A549 (cell line): Measurements from ENCODE around the gene FAM9B. TPM values are rescaled to one million over a fixed set of nuclear protein-coding genes. Genes with fewer than 3 reads are reported as not detected.

Experiments used
- ATAC-seq, 2 experiments: fragments of 200-7000 bp in 1 of 2; fragments of >200 bp in 1 of 2; cut with Nextera tagmentation in 1 of 2; cut with Tn5 transposase in 1 of 2; 3 replicates each; pipeline versions ENCODE4 v1.8.0 to v1.9.1; 2018 to 2020; ENCODE audit warnings: mild to moderate bottlenecking in 1 of 2, moderate library complexity in 1 of 2
- CTCF ChIA-PET: fragments of 300-600 bp; sonication (Branson Sonifier 250); formaldehyde crosslinking; extraction: SDS; loops from one replicate; lab custom pipeline; 2021; ENCODE audit warnings: antibody characterized with exemption, inconsistent platforms; lab: Yijun Ruan, JAX
- POLR2A ChIA-PET: fragments of 350-600 bp; formaldehyde crosslinking; extraction: SDS; loops from one replicate; lab custom pipeline; 2021; ENCODE audit warnings: antibody characterized with exemption, inconsistent platforms; lab: Yijun Ruan, JAX
- DNase-seq, 2 experiments: peaks; one replicate each; pipeline versions ENCODE4 v3.0.0 to v3.0.0-alpha.2; 2011 to 2016; ENCODE audit warnings: low read depth in 1 of 2, low spot score in 1 of 2
- FAIRE-seq: peaks from 2 replicates; lab custom pipeline; 2011; peaks lifted over from hg19 to GRCh38; lab: Jason Lieb, UNC
- H3K27ac ChIP-seq, 2 experiments: fragments of >200 bp; sonication (Bioruptor Twin); formaldehyde crosslinking; 3 replicates each; pipeline ENCODE4 v1.5.1; 2016 to 2017
- H3K4me1 ChIP-seq: fragments of >200 bp; sonication (Bioruptor Twin); formaldehyde crosslinking; 3 replicates; pipeline ENCODE4 v1.6.1; 2016
- H3K4me2 ChIP-seq: fragments of >200 bp; sonication (Bioruptor Twin); formaldehyde crosslinking; 3 replicates; pipeline ENCODE4 v1.6.1; 2016
- H3K4me3 ChIP-seq: fragments of >200 bp; sonication (Bioruptor Twin); formaldehyde crosslinking; 3 replicates; pipeline ENCODE4 v1.5.1; 2016
- H3K9me3 ChIP-seq: fragments of >200 bp; sonication (Bioruptor Twin); formaldehyde crosslinking; 3 replicates; pipeline ENCODE4 v1.6.1; 2016
- CBX8 ChIP-seq: fragments of 200-600 bp; sonication (generic); IDR thresholded peaks from 2 replicates; pipeline ENCODE4 v1.6.1; 2016
- CEBPB ChIP-seq, 2 experiments: fragments of >200 bp in 1 of 2; sonication (Bioruptor Twin) in 1 of 2; formaldehyde crosslinking in 1 of 2; IDR thresholded peaks; 2 replicates each; pipeline ENCODE4 v1.6.1; 2012 to 2016
- CHD4 ChIP-seq: fragments of 200-600 bp; sonication (generic); IDR thresholded peaks from 2 replicates; pipeline ENCODE4 v1.6.1; 2016; ENCODE audit warnings: antibody characterized with exemption, mild to moderate bottlenecking, borderline replicate concordance
- ESRRA ChIP-seq: fragments of 150-350 bp; IDR thresholded peaks from 2 replicates; pipeline ENCODE4 v1.6.1; 2014; ENCODE audit warnings: mild to moderate bottlenecking, low read length, borderline replicate concordance
- FOSB ChIP-seq: fragments of 250-450 bp; sonication (Bioruptor Pico); IDR thresholded peaks from 2 replicates; pipeline ENCODE4 v1.5.0; 2020; ENCODE audit warnings: mild to moderate bottlenecking, moderate library complexity
- HOXB13 ChIP-seq: fragments of 250-450 bp; sonication (Bioruptor Pico); IDR thresholded peaks from 2 replicates; pipeline ENCODE4 v1.5.0; 2020; ENCODE audit warnings: low read depth, mild to moderate bottlenecking, moderate library complexity
- KDM5A ChIP-seq: fragments of 200-600 bp; sonication (generic); IDR thresholded peaks from 2 replicates; pipeline ENCODE4 v1.6.1; 2016; ENCODE audit warnings: antibody characterized with exemption, mild to moderate bottlenecking
- MAFK ChIP-seq: fragments of 450-650 bp; IDR thresholded peaks from 2 replicates; pipeline ENCODE4 v1.6.1; 2014; ENCODE audit not compliant: partially characterized antibody
- MAZ ChIP-seq: fragments of 150-350 bp; IDR thresholded peaks from 2 replicates; pipeline ENCODE4 v1.6.1; 2014; ENCODE audit warnings: antibody characterized with exemption, low read depth, low read length, borderline replicate concordance
- MYC ChIP-seq: IDR thresholded peaks from 2 replicates; pipeline ENCODE4 v1.6.1; 2012; ENCODE audit warnings: mild to moderate bottlenecking, inconsistent platforms, low read length, improper control_type of control experiment, borderline replicate concordance
- POLR2A ChIP-seq: IDR thresholded peaks from 2 replicates; pipeline ENCODE4 v1.6.1; 2012; ENCODE audit warnings: mild to moderate bottlenecking, low read length
- POLR2AphosphoS2 ChIP-seq: conservative IDR thresholded peaks from 2 replicates; pipeline ENCODE4 v1.6.1; 2012; ENCODE audit warnings: low read length, improper control_type of control experiment, inconsistent platforms
- RAD21 ChIP-seq, 2 experiments: fragments of >200 bp in 1 of 2; sonication (Bioruptor Twin) in 1 of 2; formaldehyde crosslinking in 1 of 2; IDR thresholded peaks in 1 of 2; conservative IDR thresholded peaks in 1 of 2; 2 replicates in 1 of 2; 3 replicates in 1 of 2; pipeline ENCODE4 v1.6.1; 2012 to 2018; ENCODE audit warnings: inconsistent platforms in 1 of 2
- ZC3H11A ChIP-seq: fragments of 450-650 bp; IDR thresholded peaks from 2 replicates; pipeline ENCODE4 v1.6.1; 2014; ENCODE audit warnings: antibody characterized with exemption, mild to moderate bottlenecking
- ZSCAN20 ChIP-seq: fragments of 250-450 bp; sonication (Bioruptor Pico); IDR thresholded peaks from 2 replicates; pipeline ENCODE4 v1.8.0; 2022; ENCODE audit warnings: mild to moderate bottlenecking, moderate library complexity
- WGBS: methylation state at CpG from one replicate; pipeline ENCODE4 v1.1.6; 2017; ENCODE audit errors: missing lambda C conversion rate; 5-methylcytosine and 5-hydroxymethylcytosine counted together
- polyA minus RNA-seq: library from RNA; depleted of rRNA, polyadenylated mRNA; stranded (reverse); fragments of >200 nt; gene quantifications from 2 replicates; pipeline ENCODE4 v1.2.3, GENCODE V29; 2011; rRNA and poly(A)+ RNA removed
- polyA plus RNA-seq, 4 experiments: library from polyadenylated mRNA; depleted of rRNA in 3 of 4; stranded (reverse); fragments of >200 nt; fragmentation: RNase III in 1 of 4; extraction: RNeasy Plus Mini Kit Qiagen cat#74134 plus additional on column Dnase treatment in 1 of 4; gene quantifications; 2 replicates in 3 of 4; 3 replicates in 1 of 4; pipeline ENCODE4 v1.2.3, GENCODE V29; 2011 to 2017
- TF ChIP-seq, protein P1 (sequence below): fragments of 250-450 bp; sonication (Bioruptor Pico); IDR thresholded peaks from 2 replicates; pipeline ENCODE4 v1.5.0; 2020; ENCODE audit warnings: low read depth, mild to moderate bottlenecking, moderate library complexity
- TF ChIP-seq, protein P2 (sequence below): fragments of >200 bp; sonication (Bioruptor Twin); formaldehyde crosslinking; IDR thresholded peaks from 3 replicates; pipeline ENCODE4 v1.6.1; 2016
- TF ChIP-seq, protein P3 (sequence below): fragments of >200 bp; sonication (Bioruptor Twin); formaldehyde crosslinking; IDR thresholded peaks from 3 replicates; pipeline ENCODE4 v1.5.1; 2016
- TF ChIP-seq, protein P4 (sequence below): fragments of 450-650 bp; IDR thresholded peaks from 2 replicates; pipeline ENCODE4 v1.6.1; 2014; ENCODE audit warnings: antibody characterized with exemption
- TF ChIP-seq, protein P5 (sequence below): fragments of 250-450 bp; sonication (Bioruptor Pico); IDR thresholded peaks from 2 replicates; pipeline ENCODE4 v1.5.0; 2021; ENCODE audit warnings: mild to moderate bottlenecking, moderate library complexity, borderline replicate concordance

Gene FAM9B
- polyA plus RNA-seq (2011; rRNA removed): not detected in 2 replicates
- 0.03 TPM in 1 of 2 replicates, not detected in the other for polyA plus RNA-seq (2012; cell fraction: cytosol; rRNA removed)
- not detected in 2 replicates for polyA plus RNA-seq (2012; cell fraction: nucleus; rRNA removed)
- not detected in 3 replicates for polyA plus RNA-seq (2017; fragmentation: RNase III; extraction: RNeasy Plus Mini Kit Qiagen cat#74134 plus additional on column Dnase treatment)
- not detected in 2 replicates for polyA minus RNA-seq

DNA sequence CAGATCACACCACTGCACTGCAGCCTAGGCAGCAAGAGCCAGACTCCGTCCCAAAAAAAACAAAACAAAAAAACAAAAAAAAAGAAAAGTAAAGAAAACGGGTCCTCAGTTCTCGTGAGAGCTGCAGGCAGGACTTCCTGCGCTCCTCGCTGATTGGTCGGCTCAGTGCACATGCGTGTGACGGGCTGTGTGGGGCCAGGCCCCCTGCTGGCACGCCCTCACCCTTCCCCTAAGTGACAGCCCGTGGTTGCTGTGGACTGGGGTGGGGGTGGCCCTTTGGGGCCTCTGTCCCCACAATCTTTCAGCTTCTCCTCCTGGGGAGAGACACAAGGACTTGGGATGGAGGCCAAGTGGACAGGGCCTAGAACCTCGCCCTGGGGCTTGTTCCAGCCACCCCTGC lies at the start of gene FAM9B:
TSS of gene FAM9B (minus strand) at position 139 of the 400 bp plus-strand sequence. CDS start 1,141 bp downstream, outside the sequence.
- Histone ChIP-seq H3K27ac (no peak within 1 kb of the TSS), H3K4me3 (no peak within 1 kb of the TSS), H3K9me3 (no peaks in the 10 kb centered on the region), H3K4me2 (no peak within 1 kb of the TSS), H3K4me1 (no peaks in the 10 kb centered on the region)
- ChIA-PET POLR2A (no interaction called here), CTCF (interaction anchor here (0.6 to 0.9 kb wide), 2 partner anchors 127 to 707 kb away, joined by 3 to 4 read pairs; no protein-coding TSS in a partner anchor)
- 77% methylated on average over 11 of the region's 11 CpGs for WGBS
- TF ChIP-seq, protein P1, sequence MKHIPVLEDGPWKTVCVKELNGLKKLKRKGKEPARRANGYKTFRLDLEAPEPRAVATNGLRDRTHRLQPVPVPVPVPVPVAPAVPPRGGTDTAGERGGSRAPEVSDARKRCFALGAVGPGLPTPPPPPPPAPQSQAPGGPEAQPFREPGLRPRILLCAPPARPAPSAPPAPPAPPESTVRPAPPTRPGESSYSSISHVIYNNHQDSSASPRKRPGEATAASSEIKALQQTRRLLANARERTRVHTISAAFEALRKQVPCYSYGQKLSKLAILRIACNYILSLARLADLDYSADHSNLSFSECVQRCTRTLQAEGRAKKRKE (CRISPR knock-in tag): no peak
- no peak for TF ChIP-seq MAFK
- TF ChIP-seq CEBPB (IDR thresholded peaks at IDR 0.05): no peak
- TF ChIP-seq CHD4: no peak
- no peak for TF ChIP-seq ESRRA
- TF ChIP-seq, protein P2, sequence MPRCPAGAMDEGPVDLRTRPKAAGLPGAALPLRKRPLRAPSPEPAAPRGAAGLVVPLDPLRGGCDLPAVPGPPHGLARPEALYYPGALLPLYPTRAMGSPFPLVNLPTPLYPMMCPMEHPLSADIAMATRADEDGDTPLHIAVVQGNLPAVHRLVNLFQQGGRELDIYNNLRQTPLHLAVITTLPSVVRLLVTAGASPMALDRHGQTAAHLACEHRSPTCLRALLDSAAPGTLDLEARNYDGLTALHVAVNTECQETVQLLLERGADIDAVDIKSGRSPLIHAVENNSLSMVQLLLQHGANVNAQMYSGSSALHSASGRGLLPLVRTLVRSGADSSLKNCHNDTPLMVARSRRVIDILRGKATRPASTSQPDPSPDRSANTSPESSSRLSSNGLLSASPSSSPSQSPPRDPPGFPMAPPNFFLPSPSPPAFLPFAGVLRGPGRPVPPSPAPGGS: no peak
- no peak for TF ChIP-seq MYC
- no peak for FAIRE-seq
- ATAC-seq: no peak
- DNase-seq: no peak

DNA sequence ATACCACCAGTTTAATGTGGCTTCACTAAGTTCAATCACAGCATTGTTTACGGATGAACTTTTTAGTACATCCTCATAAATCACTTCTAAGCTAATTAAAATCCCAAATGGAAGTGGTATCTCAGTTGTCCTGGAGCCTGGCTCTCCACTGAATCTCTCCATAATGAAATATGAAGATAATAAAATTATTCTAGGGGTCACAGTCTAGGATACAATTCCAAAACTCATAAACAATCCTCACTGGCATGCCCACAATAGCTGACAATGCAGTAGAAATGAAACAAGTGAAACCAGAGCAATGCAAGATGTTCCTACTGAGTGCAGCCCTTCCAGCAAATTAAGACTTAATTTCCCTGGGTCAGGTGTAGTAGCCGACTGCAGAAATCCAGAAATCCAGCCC lies 47.3 kb upstream of the FAM9B start:
- ChIA-PET CTCF (no interaction called here), POLR2A (no interaction called here)
- Histone ChIP-seq H3K4me1 (no peaks in the 10 kb centered on the region), H3K9me3 (no peaks in the 10 kb centered on the region), H3K27ac (no peak overlapping the region), H3K4me2 (no peak overlapping the region), H3K4me3 (no peak overlapping the region)
- TF ChIP-seq POLR2A (no peak), MAZ (no peak), KDM5A (no peak), HOXB13 (CRISPR knock-in tag) (no peak), RAD21 (conservative IDR thresholded peaks at IDR 0.05 in 1 of 2, IDR thresholded peaks at IDR 0.05 in 1 of 2) (no peak)
- TF ChIP-seq, protein P3, sequence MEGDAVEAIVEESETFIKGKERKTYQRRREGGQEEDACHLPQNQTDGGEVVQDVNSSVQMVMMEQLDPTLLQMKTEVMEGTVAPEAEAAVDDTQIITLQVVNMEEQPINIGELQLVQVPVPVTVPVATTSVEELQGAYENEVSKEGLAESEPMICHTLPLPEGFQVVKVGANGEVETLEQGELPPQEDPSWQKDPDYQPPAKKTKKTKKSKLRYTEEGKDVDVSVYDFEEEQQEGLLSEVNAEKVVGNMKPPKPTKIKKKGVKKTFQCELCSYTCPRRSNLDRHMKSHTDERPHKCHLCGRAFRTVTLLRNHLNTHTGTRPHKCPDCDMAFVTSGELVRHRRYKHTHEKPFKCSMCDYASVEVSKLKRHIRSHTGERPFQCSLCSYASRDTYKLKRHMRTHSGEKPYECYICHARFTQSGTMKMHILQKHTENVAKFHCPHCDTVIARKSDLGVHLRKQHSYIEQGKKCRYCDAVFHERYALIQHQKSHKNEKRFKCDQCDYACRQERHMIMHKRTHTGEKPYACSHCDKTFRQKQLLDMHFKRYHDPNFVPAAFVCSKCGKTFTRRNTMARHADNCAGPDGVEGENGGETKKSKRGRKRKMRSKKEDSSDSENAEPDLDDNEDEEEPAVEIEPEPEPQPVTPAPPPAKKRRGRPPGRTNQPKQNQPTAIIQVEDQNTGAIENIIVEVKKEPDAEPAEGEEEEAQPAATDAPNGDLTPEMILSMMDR: no peak
- TF ChIP-seq, protein P4, sequence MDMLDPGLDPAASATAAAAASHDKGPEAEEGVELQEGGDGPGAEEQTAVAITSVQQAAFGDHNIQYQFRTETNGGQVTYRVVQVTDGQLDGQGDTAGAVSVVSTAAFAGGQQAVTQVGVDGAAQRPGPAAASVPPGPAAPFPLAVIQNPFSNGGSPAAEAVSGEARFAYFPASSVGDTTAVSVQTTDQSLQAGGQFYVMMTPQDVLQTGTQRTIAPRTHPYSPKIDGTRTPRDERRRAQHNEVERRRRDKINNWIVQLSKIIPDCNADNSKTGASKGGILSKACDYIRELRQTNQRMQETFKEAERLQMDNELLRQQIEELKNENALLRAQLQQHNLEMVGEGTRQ: no peak
- TF ChIP-seq, protein P1 (CRISPR knock-in tag): no peak
- ATAC-seq (no peak), FAIRE-seq (no peak), DNase-seq (no peak)
- 13% methylated on average over 2 of the region's 2 CpGs for WGBS

DNA sequence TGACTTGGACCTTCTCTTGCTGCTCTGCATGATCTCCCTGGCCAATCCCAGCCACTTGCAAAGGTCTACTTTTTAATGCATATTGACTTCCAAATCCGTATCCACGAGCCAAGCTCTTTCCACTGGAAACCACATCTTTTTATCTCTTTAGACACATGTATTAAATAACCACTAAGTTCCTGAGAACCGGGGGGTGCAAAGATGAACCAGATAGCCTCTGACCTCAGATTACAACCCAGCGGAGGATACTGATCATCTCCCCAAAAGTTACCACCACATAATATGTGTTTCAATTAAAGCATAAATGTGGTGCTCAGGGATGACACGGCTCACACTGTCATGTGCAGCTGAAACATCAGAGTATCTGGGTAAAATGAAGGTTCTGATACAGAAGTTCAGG lies 40.4 kb upstream of the FAM9B start:
- no peak for DNase-seq
- POLR2A ChIA-PET: no interaction called here
- CTCF ChIA-PET: no interaction called here
- no peak for ATAC-seq
- H3K4me2 ChIP-seq: no peak overlapping the region
- no peaks in the 10 kb centered on the region for H3K9me3 ChIP-seq
- no peak overlapping the region for H3K4me3 ChIP-seq
- no peak for FAIRE-seq
- WGBS: 41% methylated on average over 5 of the region's 5 CpGs
- no peaks in the 10 kb centered on the region for H3K4me1 ChIP-seq
- no peak overlapping the region for H3K27ac ChIP-seq
- TF ChIP-seq ZSCAN20 (CRISPR knock-in tag): no peak
- no peak for TF ChIP-seq ZC3H11A
- TF ChIP-seq CBX8: no peak
- no peak for TF ChIP-seq FOSB (CRISPR knock-in tag)
- TF ChIP-seq POLR2AphosphoS2: no peak
- TF ChIP-seq MAZ: no peak
- TF ChIP-seq CHD4: no peak
- TF ChIP-seq, protein P4: no peak
- TF ChIP-seq ESRRA: no peak
- TF ChIP-seq, protein P5, sequence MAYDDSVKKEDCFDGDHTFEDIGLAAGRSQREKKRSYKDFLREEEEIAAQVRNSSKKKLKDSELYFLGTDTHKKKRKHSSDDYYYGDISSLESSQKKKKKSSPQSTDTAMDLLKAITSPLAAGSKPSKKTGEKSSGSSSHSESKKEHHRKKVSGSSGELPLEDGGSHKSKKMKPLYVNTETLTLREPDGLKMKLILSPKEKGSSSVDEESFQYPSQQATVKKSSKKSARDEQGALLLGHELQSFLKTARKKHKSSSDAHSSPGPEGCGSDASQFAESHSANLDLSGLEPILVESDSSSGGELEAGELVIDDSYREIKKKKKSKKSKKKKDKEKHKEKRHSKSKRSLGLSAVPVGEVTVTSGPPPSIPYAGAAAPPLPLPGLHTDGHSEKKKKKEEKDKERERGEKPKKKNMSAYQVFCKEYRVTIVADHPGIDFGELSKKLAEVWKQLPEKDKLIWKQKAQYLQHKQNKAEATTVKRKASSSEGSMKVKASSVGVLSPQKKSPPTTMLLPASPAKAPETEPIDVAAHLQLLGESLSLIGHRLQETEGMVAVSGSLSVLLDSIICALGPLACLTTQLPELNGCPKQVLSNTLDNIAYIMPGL (CRISPR knock-in tag): no peak
